HepG2 (cell line): ENCODE measurements around the gene S100Z. TPM values are rescaled to one million over a fixed set of nuclear protein-coding genes. Genes with fewer than 3 reads are reported as not detected.

Source experiments
- ATAC-seq: fragments of 200-7000 bp; cut with Tn5 transposase; 3 replicates; pipeline ENCODE4 v1.9.1; 2020; ENCODE audit warnings: mild to moderate bottlenecking, moderate library complexity
- BruUV-seq: library from RNA; stranded (reverse); fragments of 400-500 nt; replicated peaks from 2 replicates; lab custom pipeline; 2021; lab: Mats Ljungman, UMichigan
- CTCF ChIA-PET: fragments of 300-600 bp; formaldehyde crosslinking; extraction: SDS; loops from one replicate; lab custom pipeline; 2021; ENCODE audit warnings: low total read pairs, inconsistent platforms, low intra/inter-chr PET ratio; lab: Yijun Ruan, JAX
- POLR2A ChIA-PET: fragments of 350-600 bp; sonication (Branson Sonifier 250); formaldehyde crosslinking; loops from one replicate; lab custom pipeline; 2020; ENCODE audit warnings: antibody characterized with exemption, inconsistent platforms; lab: Yijun Ruan, JAX
- DNase-seq: peaks from one replicate; pipeline ENCODE4 v3.0.0-alpha.2; 2015; ENCODE audit warnings: low spot score
- FAIRE-seq: peaks from 3 replicates; lab custom pipeline; 2011; peaks lifted over from hg19 to GRCh38; lab: Jason Lieb, UNC
- H2AFZ ChIP-seq: one replicate; pipeline ENCODE4 v1.6.1; 2011; ENCODE audit warnings: low read length, inconsistent platforms
- H3K27ac ChIP-seq: fragments of 300-600 bp; 3 replicates; pipeline ENCODE4 v1.8.0; 2011; ENCODE audit warnings: mixed run types, mild to moderate bottlenecking, mixed read lengths, low read length, inconsistent platforms; ENCODE audit not compliant: insufficient read depth; ENCODE audit errors: extremely low read length
- H3K27me3 ChIP-seq, 2 experiments: fragments of 200-600 bp in 1 of 2; 2 replicates in 1 of 2; 3 replicates in 1 of 2; pipeline versions ENCODE4 v1.6.0 to v1.8.0; 2011; ENCODE audit warnings: low read length in 2 of 2, mild to moderate bottlenecking in 2 of 2, moderate library complexity in 2 of 2, inconsistent platforms in 1 of 2; ENCODE audit not compliant: insufficient read depth in 2 of 2, control insufficient read depth in 1 of 2
- H3K36me3 ChIP-seq, 2 experiments: fragments of 200-600 bp in 1 of 2; replicated peaks in 1 of 2; 2 replicates in 1 of 2; 3 replicates in 1 of 2; pipeline versions ENCODE4 v1.5.1 to v1.8.0; 2011; ENCODE audit warnings: low read length in 2 of 2, inconsistent platforms in 1 of 2; ENCODE audit not compliant: insufficient read depth in 2 of 2, control insufficient read depth in 1 of 2
- H3K4me1 ChIP-seq: 2 replicates; pipeline ENCODE4 v1.5.1; 2012; ENCODE audit warnings: low read length, inconsistent platforms; ENCODE audit not compliant: insufficient read depth
- H3K4me2 ChIP-seq: 2 replicates; pipeline ENCODE4 v1.6.0; 2011; ENCODE audit warnings: low read depth, low read length, inconsistent platforms
- H3K4me3 ChIP-seq, 3 experiments: fragments of 200-600 bp in 1 of 3; sonication (generic), shearing (Covaris generic) in 1 of 3; replicated peaks in 1 of 3; 2 replicates each; pipeline ENCODE4 v1.5.1; 2011 to 2016; ENCODE audit warnings: low read length in 3 of 3, inconsistent platforms in 2 of 3, low read depth in 2 of 3, mild to moderate bottlenecking in 2 of 3, control low read depth in 1 of 3, mixed read lengths in 1 of 3; ENCODE audit not compliant: insufficient read depth in 1 of 3
- H3K79me2 ChIP-seq: one replicate; pipeline ENCODE4 v1.6.1; 2011; ENCODE audit warnings: low read length, inconsistent platforms; ENCODE audit not compliant: insufficient read depth
- H3K9ac ChIP-seq: 2 replicates; pipeline ENCODE4 v1.6.0; 2011; ENCODE audit warnings: mild to moderate bottlenecking, low read depth, low read length, inconsistent platforms; ENCODE audit not compliant: insufficient read depth
- H3K9me3 ChIP-seq: 2 replicates; pipeline ENCODE4 v1.5.1; 2012; ENCODE audit warnings: mild to moderate bottlenecking, low read length
- H4K20me1 ChIP-seq: 2 replicates; pipeline ENCODE4 v1.6.0; 2011; ENCODE audit warnings: inconsistent platforms, mild to moderate bottlenecking, low read length, moderate library complexity; ENCODE audit not compliant: insufficient read depth
- BCLAF1 ChIP-seq: fragments of 450-650 bp; IDR thresholded peaks from 2 replicates; pipeline ENCODE4 v1.6.1; 2017; ENCODE audit warnings: mild to moderate bottlenecking
- CSRNP2 ChIP-seq: sonication (generic); formaldehyde crosslinking; conservative IDR thresholded peaks from 2 replicates; pipeline ENCODE4 v1.8.0; 2022; ENCODE audit warnings: low read depth, missing genetic modification reagents
- DBP ChIP-seq: sonication (generic); formaldehyde crosslinking; IDR thresholded peaks from 2 replicates; pipeline ENCODE4 v1.4.0; 2020; ENCODE audit warnings: missing genetic modification reagents; ENCODE audit errors: not compliant biosample characterization
- DPF2 ChIP-seq: sonication (generic); formaldehyde crosslinking; IDR thresholded peaks from 2 replicates; pipeline ENCODE4 v1.4.0; 2020; ENCODE audit warnings: mild to moderate bottlenecking, low read depth, missing genetic modification reagents, borderline replicate concordance
- FOXP1 ChIP-seq, 2 experiments: fragments of 450-650 bp in 1 of 2; IDR thresholded peaks; 2 replicates each; pipeline ENCODE4 v1.6.1; 2017 to 2018; ENCODE audit warnings: antibody characterized with exemption in 1 of 2
- KMT2A ChIP-seq: sonication (generic); formaldehyde crosslinking; IDR thresholded peaks from 2 replicates; pipeline ENCODE4 v1.4.0; 2020; ENCODE audit warnings: missing genetic modification reagents
- PAF1 ChIP-seq: IDR thresholded peaks from 2 replicates; pipeline ENCODE4 v1.6.1; 2016; ENCODE audit warnings: missing genetic modification reagents, missing compliant biosample characterization
- PATZ1 ChIP-seq: sonication (generic); formaldehyde crosslinking; IDR thresholded peaks from 2 replicates; pipeline ENCODE4 v1.4.0; 2020; ENCODE audit warnings: missing genetic modification reagents
- POLR2AphosphoS2 ChIP-seq: IDR thresholded peaks from 2 replicates; pipeline ENCODE4 v1.6.1; 2011; ENCODE audit warnings: low read depth, low read length, improper control_type of control experiment
- SALL2 ChIP-seq: sonication (generic); formaldehyde crosslinking; IDR thresholded peaks from 2 replicates; pipeline ENCODE4 v1.8.1; 2023; ENCODE audit warnings: mild to moderate bottlenecking, missing genetic modification reagents, inconsistent platforms
- SP5 ChIP-seq: IDR thresholded peaks from 2 replicates; pipeline ENCODE4 v1.6.1; 2016; ENCODE audit warnings: low read depth, borderline replicate concordance
- SPEN ChIP-seq: sonication (generic); formaldehyde crosslinking; IDR thresholded peaks from 2 replicates; pipeline ENCODE4 v1.5.1; 2020; ENCODE audit warnings: low read depth, mild to moderate bottlenecking, missing genetic modification reagents
- ZBTB3 ChIP-seq: sonication (generic); formaldehyde crosslinking; IDR thresholded peaks from 2 replicates; pipeline ENCODE4 v1.4.0; 2020; ENCODE audit warnings: low read depth, mild to moderate bottlenecking, moderate library complexity, missing genetic modification reagents, borderline replicate concordance
- ZBTB37 ChIP-seq: sonication (generic); formaldehyde crosslinking; IDR thresholded peaks from 2 replicates; pipeline ENCODE4 v1.4.0; 2020; ENCODE audit warnings: mild to moderate bottlenecking, missing genetic modification reagents
- ZNF652 ChIP-seq: IDR thresholded peaks from 2 replicates; pipeline ENCODE4 v1.6.1; 2016; ENCODE audit warnings: low read depth, borderline replicate concordance
- WGBS: methylation state at CpG from one replicate; pipeline ENCODE4 v1.1.6; 2017; ENCODE audit warnings: low lambda C conversion rate; 5-methylcytosine and 5-hydroxymethylcytosine counted together
- in situ Hi-C: cut with HindIII; loops from 2 replicates; pipeline ENCODE4 v1.10.0; 2017; ENCODE audit warnings: low pct_unique_long_range_greater_than_20kb; ENCODE audit not compliant: extremely low pct_ligation_motif_present
- intact Hi-C: fragments of 100-400 bp; cut with micrococcal nuclease; formaldehyde crosslinking; loops from one replicate; pipeline ENCODE4 v1.10.0; 2022; ENCODE audit not compliant: unreplicated experiment
- polyA plus RNA-seq, 8 experiments: library from polyadenylated mRNA; depleted of rRNA in 3 of 8; stranded (reverse) in 7 of 8; unstranded in 1 of 8; fragments of >200 nt; fragmentation: Illumina TruSeq in 4 of 8; extraction: Trizol in 4 of 8; gene quantifications; 2 replicates each; pipeline versions ENCODE4 v1.2.1 to v1.2.3, GENCODE V29; 2011 to 2016; ENCODE audit warnings: low read depth in 4 of 8, missing spikeins in 1 of 8, mixed read lengths in 1 of 8; ENCODE audit not compliant: insufficient read depth in 1 of 8
- total RNA-seq, 5 experiments: library from RNA; depleted of rRNA; stranded (reverse); fragments of >200 nt; fragmentation: Illumina TruSeq; extraction: Trizol; gene quantifications; 2 replicates each; pipeline ENCODE4 v1.2.3, GENCODE V29; 2016; ENCODE audit warnings: low read depth in 1 of 5

The S100Z gene
- total and polyA plus RNA-seq, 2 of the 13 experiments (the other 11 are each of a cell fraction or from before 2014, with no cell fraction given): 0.22 TPM; not detected in 1

- H3K27me3 ChIP-seq: peaks cover 0 to 16% of the 10 kb centered on the region in 2 experiments; a peak in 3 of 5 replicates
- ChIA-PET CTCF (no interaction called here), POLR2A (no interaction called here)
- WGBS: 32% methylated on average over 6 of the region's 6 CpGs
- no peaks in the 10 kb centered on the region for H4K20me1 ChIP-seq
- no peak overlapping the region for H3K27ac ChIP-seq
- no peaks in the 10 kb centered on the region for H3K36me3 ChIP-seq
- H3K9ac ChIP-seq: no peak overlapping the region
- in situ Hi-C loops: no loop called here
- intact Hi-C loops: no loop called here
- H3K4me3 ChIP-seq: no peak overlapping the region
- H3K79me2 ChIP-seq: no peaks in the 10 kb centered on the region
- no TSS peak for BruUV-seq
- ATAC-seq (no peak), DNase-seq (no peak), FAIRE-seq (no peak)
- no peak for TF ChIP-seq KMT2A (CRISPR knock-in tag)
- TF ChIP-seq DBP (CRISPR knock-in tag): no peak
- no peak for TF ChIP-seq SP5 (CRISPR knock-in tag)
- no peak for TF ChIP-seq FOXP1 (IDR thresholded peaks at IDR 0.05)
- TF ChIP-seq FOXP1 (CRISPR knock-in tag; IDR thresholded peaks at IDR 0.05): no peak
- TF ChIP-seq PAF1 (CRISPR knock-in tag): no peak
- no peak for TF ChIP-seq BCLAF1
- TF ChIP-seq DPF2 (CRISPR knock-in tag): no peak
- TF ChIP-seq CSRNP2 (CRISPR knock-in tag): no peak
- no peak for TF ChIP-seq POLR2AphosphoS2
- TF ChIP-seq ZBTB3: no peak
- TF ChIP-seq SALL2 (CRISPR knock-in tag): no peak
- no peak for TF ChIP-seq SPEN (CRISPR knock-in tag)
- TF ChIP-seq ZNF652: no peak
- no peak for TF ChIP-seq PATZ1 (CRISPR knock-in tag)
- no peak for TF ChIP-seq ZBTB37 (CRISPR knock-in tag)
- no peak overlapping the region for H2AFZ ChIP-seq
- no peaks in the 10 kb centered on the region for H3K4me1 ChIP-seq
- no peak overlapping the region for H3K4me2 ChIP-seq
- no peaks in the 10 kb centered on the region for H3K9me3 ChIP-seq
These were observed 76.7 kb downstream of the S100Z start for GRCh38 chr5:76926329-76927105.
